ENCODE results near the gene GNAO1.

GNAO1 gene

GRCh38 chr16:56202036-56202435 lies 10.7 kb downstream of the GNAO1 start:
- ATAC-seq, result no peak
- no peak for TF ChIP-seq CREB5 (CRISPR knock-in tag; IDR thresholded peaks at IDR 0.05; ENCODE audit: low read depth)
- no peak for TF ChIP-seq ZFP3 (CRISPR knock-in tag; IDR thresholded peaks at IDR 0.05)
- TF ChIP-seq ZC3H10 (CRISPR knock-in tag; IDR thresholded peaks at IDR 0.05), result no peak
- TF ChIP-seq GLIS3 (CRISPR knock-in tag; IDR thresholded peaks at IDR 0.05), result no peak
- TF ChIP-seq, protein P1, sequence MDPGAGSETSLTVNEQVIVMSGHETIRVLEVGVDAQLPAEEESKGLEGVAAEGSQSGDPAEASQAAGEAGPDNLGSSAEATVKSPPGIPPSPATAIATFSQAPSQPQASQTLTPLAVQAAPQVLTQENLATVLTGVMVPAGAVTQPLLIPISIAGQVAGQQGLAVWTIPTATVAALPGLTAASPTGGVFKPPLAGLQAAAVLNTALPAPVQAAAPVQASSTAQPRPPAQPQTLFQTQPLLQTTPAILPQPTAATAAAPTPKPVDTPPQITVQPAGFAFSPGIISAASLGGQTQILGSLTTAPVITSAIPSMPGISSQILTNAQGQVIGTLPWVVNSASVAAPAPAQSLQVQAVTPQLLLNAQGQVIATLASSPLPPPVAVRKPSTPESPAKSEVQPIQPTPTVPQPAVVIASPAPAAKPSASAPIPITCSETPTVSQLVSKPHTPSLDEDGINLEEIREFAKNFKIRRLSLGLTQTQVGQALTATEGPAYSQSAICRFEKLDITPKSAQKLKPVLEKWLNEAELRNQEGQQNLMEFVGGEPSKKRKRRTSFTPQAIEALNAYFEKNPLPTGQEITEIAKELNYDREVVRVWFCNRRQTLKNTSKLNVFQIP (CRISPR knock-in tag; IDR thresholded peaks at IDR 0.05; ENCODE audit: borderline replicate concordance, low read depth), result no peak
- TF ChIP-seq TOX (CRISPR knock-in tag; IDR thresholded peaks at IDR 0.05; ENCODE audit: borderline replicate concordance), result no peak
- TF ChIP-seq, protein P2, sequence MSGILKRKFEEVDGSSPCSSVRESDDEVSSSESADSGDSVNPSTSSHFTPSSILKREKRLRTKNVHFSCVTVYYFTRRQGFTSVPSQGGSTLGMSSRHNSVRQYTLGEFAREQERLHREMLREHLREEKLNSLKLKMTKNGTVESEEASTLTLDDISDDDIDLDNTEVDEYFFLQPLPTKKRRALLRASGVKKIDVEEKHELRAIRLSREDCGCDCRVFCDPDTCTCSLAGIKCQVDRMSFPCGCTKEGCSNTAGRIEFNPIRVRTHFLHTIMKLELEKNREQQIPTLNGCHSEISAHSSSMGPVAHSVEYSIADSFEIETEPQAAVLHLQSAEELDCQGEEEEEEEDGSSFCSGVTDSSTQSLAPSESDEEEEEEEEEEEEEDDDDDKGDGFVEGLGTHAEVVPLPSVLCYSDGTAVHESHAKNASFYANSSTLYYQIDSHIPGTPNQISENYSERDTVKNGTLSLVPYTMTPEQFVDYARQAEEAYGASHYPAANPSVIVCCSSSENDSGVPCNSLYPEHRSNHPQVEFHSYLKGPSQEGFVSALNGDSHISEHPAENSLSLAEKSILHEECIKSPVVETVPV (CRISPR knock-in tag; IDR thresholded peaks at IDR 0.05), result no peak
- TF ChIP-seq ARNTL (CRISPR knock-in tag; IDR thresholded peaks at IDR 0.05; ENCODE audit: borderline replicate concordance, low read depth), result no peak
- no peak for TF ChIP-seq PPARA (CRISPR knock-in tag; IDR thresholded peaks at IDR 0.05; ENCODE audit: borderline replicate concordance)
- TF ChIP-seq ZNF8 (CRISPR knock-in tag; IDR thresholded peaks at IDR 0.05), result no peak
- TF ChIP-seq CSDC2 (CRISPR knock-in tag; IDR thresholded peaks at IDR 0.05), result no peak
- no peak for TF ChIP-seq ZFP30 (CRISPR knock-in tag; IDR thresholded peaks at IDR 0.05)
- TF ChIP-seq SNAI2 (CRISPR knock-in tag; IDR thresholded peaks at IDR 0.05), result no peak
- no peak for TF ChIP-seq ZNF565 (CRISPR knock-in tag; conservative IDR thresholded peaks at IDR 0.05; ENCODE audit: low read depth)

DNA sequence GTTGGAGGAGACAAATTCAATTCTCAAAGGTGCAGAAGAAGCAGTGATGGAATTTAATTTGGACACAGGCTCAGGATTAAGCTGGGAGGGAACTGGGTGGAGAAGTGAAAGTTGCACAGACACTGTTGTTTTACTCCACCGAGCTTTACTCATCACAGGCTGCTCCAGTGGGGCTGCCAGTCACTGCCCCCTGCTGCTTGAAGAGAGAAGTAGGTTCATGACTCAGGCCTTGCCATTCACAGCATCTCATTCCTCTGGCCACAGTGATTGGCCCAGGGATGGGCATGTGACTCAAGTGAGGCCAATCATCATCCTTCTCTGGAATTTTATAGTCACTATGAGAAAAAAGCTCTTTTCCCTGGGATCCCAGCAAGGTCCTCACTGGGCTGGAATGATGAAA lies 11.8 kb downstream of the GNAO1 start:
- TF ChIP-seq ZNF565 (CRISPR knock-in tag; conservative IDR thresholded peaks at IDR 0.05; ENCODE audit: low read depth) (no peak), ZNF8 (CRISPR knock-in tag; IDR thresholded peaks at IDR 0.05) (no peak)
- TF ChIP-seq, protein P2 (CRISPR knock-in tag; IDR thresholded peaks at IDR 0.05), result no peak
- ATAC-seq, result peak; percentile 69; the same call in 2 of the 3 replicates

- TF ChIP-seq, protein P3, sequence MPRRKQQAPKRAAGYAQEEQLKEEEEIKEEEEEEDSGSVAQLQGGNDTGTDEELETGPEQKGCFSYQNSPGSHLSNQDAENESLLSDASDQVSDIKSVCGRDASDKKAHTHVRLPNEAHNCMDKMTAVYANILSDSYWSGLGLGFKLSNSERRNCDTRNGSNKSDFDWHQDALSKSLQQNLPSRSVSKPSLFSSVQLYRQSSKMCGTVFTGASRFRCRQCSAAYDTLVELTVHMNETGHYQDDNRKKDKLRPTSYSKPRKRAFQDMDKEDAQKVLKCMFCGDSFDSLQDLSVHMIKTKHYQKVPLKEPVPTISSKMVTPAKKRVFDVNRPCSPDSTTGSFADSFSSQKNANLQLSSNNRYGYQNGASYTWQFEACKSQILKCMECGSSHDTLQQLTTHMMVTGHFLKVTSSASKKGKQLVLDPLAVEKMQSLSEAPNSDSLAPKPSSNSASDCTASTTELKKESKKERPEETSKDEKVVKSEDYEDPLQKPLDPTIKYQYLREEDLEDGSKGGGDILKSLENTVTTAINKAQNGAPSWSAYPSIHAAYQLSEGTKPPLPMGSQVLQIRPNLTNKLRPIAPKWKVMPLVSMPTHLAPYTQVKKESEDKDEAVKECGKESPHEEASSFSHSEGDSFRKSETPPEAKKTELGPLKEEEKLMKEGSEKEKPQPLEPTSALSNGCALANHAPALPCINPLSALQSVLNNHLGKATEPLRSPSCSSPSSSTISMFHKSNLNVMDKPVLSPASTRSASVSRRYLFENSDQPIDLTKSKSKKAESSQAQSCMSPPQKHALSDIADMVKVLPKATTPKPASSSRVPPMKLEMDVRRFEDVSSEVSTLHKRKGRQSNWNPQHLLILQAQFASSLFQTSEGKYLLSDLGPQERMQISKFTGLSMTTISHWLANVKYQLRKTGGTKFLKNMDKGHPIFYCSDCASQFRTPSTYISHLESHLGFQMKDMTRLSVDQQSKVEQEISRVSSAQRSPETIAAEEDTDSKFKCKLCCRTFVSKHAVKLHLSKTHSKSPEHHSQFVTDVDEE (CRISPR knock-in tag; IDR thresholded peaks at IDR 0.05), result no peak
- TF ChIP-seq BACH2 (CRISPR knock-in tag; IDR thresholded peaks at IDR 0.05; ENCODE audit: borderline replicate concordance) (no peak), ZNF70 (CRISPR knock-in tag; IDR thresholded peaks at IDR 0.05) (no peak), PPARA (CRISPR knock-in tag; IDR thresholded peaks at IDR 0.05; ENCODE audit: borderline replicate concordance) (no peak), ZFP3 (CRISPR knock-in tag; IDR thresholded peaks at IDR 0.05) (no peak), ESRRG (CRISPR knock-in tag; IDR thresholded peaks at IDR 0.05) (no peak), OSR1 (CRISPR knock-in tag; IDR thresholded peaks at IDR 0.05) (no peak), CREB5 (CRISPR knock-in tag; IDR thresholded peaks at IDR 0.05; ENCODE audit: low read depth) (no peak), TCF4 (CRISPR knock-in tag; IDR thresholded peaks at IDR 0.05; ENCODE audit: borderline replicate concordance) (no peak), ARNTL (CRISPR knock-in tag; IDR thresholded peaks at IDR 0.05; ENCODE audit: borderline replicate concordance, low read depth) (no peak), GLIS3 (CRISPR knock-in tag; IDR thresholded peaks at IDR 0.05) (no peak), CSDC2 (CRISPR knock-in tag; IDR thresholded peaks at IDR 0.05) (no peak)
- no peak for ATAC-seq
Observed at GRCh38 chr16:56204816-56205215, 13.5 kb downstream of the GNAO1 start.
